Upper lobe of left lung (tissue), 6 donors: ENCODE measurements around the gene BTBD9. TPM values are rescaled to one million over a fixed set of nuclear protein-coding genes. Genes with fewer than 3 reads are reported as not detected.

Experiments used
- ATAC-seq, 2 donors: fragments of 200-7000 bp; cut with Tn5 transposase; one replicate each; pipeline ENCODE4 v1.9.1; 2022; ENCODE audit warnings: mild to moderate bottlenecking in 2 of 2, moderate library complexity in 2 of 2; ENCODE audit not compliant: low FRiP score in 2 of 2
- DNase-seq, 2 donors: peaks; one replicate each; pipeline ENCODE4 v3.0.0-alpha.2; 2019 to 2020
- H3K27ac ChIP-seq, 4 donors: fragments of 200-600 bp; sonication (generic); one replicate each; pipeline ENCODE4 v1.5.1; 2016 to 2019
- H3K27me3 ChIP-seq, 4 donors: fragments of 200-600 bp; sonication (generic); one replicate each; pipeline ENCODE4 v1.5.1; 2017 to 2019
- H3K36me3 ChIP-seq, 4 donors: fragments of 200-600 bp; sonication (generic); one replicate each; pipeline ENCODE4 v1.5.1; 2016 to 2019
- H3K4me1 ChIP-seq, 4 donors: fragments of 200-600 bp; sonication (generic); one replicate each; pipeline ENCODE4 v1.5.1; 2018 to 2019
- H3K4me3 ChIP-seq, 4 donors: fragments of 200-600 bp; sonication (generic); one replicate each; pipeline ENCODE4 v1.5.1; 2017 to 2019; ENCODE audit warnings: mild to moderate bottlenecking in 2 of 4, moderate library complexity in 1 of 4
- H3K9me3 ChIP-seq, 4 donors: fragments of 200-600 bp; sonication (generic); one replicate each; pipeline ENCODE4 v1.5.1; 2018 to 2019
- CTCF ChIP-seq, 6 experiments: fragments of 450-650 bp in 4 of 6; fragments of 200-600 bp in 2 of 6; sonication (generic) in 2 of 6; IDR thresholded peaks; one replicate each; pipeline ENCODE4 v1.5.1; 2016 to 2019; ENCODE audit warnings: antibody characterized with exemption in 6 of 6
- EP300 ChIP-seq, 4 donors: sonication (generic); formaldehyde crosslinking; IDR thresholded peaks; one replicate each; pipeline ENCODE4 v1.5.1; 2017; ENCODE audit warnings: antibody characterized with exemption in 4 of 4, control low read depth in 2 of 4
- POLR2A ChIP-seq, 4 donors: fragments of 450-650 bp; IDR thresholded peaks; one replicate each; pipeline ENCODE4 v1.5.1; 2016 to 2017; ENCODE audit warnings: antibody characterized with exemption in 4 of 4, mild to moderate bottlenecking in 2 of 4
- POLR2AphosphoS5 ChIP-seq, 2 donors: sonication (generic); formaldehyde crosslinking; IDR thresholded peaks; one replicate each; pipeline ENCODE4 v1.5.1; 2017; ENCODE audit warnings: antibody characterized with exemption in 2 of 2
- WGBS, 2 donors: methylation state at CpG; one replicate each; pipeline ENCODE4 v1.1.5; 2017 to 2018; 5-methylcytosine and 5-hydroxymethylcytosine counted together
- total RNA-seq, 6 donors: library from RNA; depleted of rRNA in 4 of 6; stranded (reverse); fragments of >200 nt in 4 of 6; gene quantifications; one replicate each; pipeline versions ENCODE4 v1.1.0 to v1.2.1, GENCODE V29; 2016 to 2021
- donor health status: DM: no; HTN: no; CAD: no; lungs with moderate emphysema.
- donor health status: DM: no; HTN: yes; CAD: no; lungs with severe emphysema.

Gene BTBD9
- total RNA-seq, 6 donors from 2014 or later: 18.2 to 60.8 (median 44.9) TPM

- DNase-seq: no peak
- WGBS, 2 donors: 91% methylated on average over 2 of the region's 2 CpGs
- no peak for TF ChIP-seq CTCF (IDR thresholded peaks at IDR 0.05)
- no peak for TF ChIP-seq EP300 (IDR thresholded peaks at IDR 0.05)
- no peak for TF ChIP-seq POLR2AphosphoS5 (IDR thresholded peaks at IDR 0.05)
- no peak for TF ChIP-seq POLR2A (IDR thresholded peaks at IDR 0.05)
Measured at GRCh38 chr6:38375937-38376336, 263.8 kb downstream of the BTBD9 start.

GRCh38 chr6:38375341-38375740 lies 264.4 kb downstream of the BTBD9 start:
- no peak for ATAC-seq
- whole genome bisulfite sequencing, 2 donors: 100% methylated on average over 1 of the region's 1 CpG
- no peak overlapping the region for H3K27ac ChIP-seq
- no peak for DNase-seq
- H3K36me3 ChIP-seq: no peaks in the 10 kb centered on the region
- no peak for TF ChIP-seq POLR2AphosphoS5 (IDR thresholded peaks at IDR 0.05)
- no peaks in the 10 kb centered on the region for H3K27me3 ChIP-seq
- H3K9me3 ChIP-seq: no peaks in the 10 kb centered on the region
- H3K4me3 ChIP-seq: no peak overlapping the region
- no peaks in the 10 kb centered on the region for H3K4me1 ChIP-seq

More at GRCh38 chr6:38375937-38376336, 263.8 kb downstream of the BTBD9 start:
- Histone ChIP-seq H3K27me3 (no peaks in the 10 kb centered on the region), H3K27ac (no peak overlapping the region), H3K36me3 (no peaks in the 10 kb centered on the region), H3K4me1 (no peaks in the 10 kb centered on the region), H3K9me3 (no peaks in the 10 kb centered on the region), H3K4me3 (no peak overlapping the region)
- no peak for ATAC-seq

GRCh38 chr6:38371881-38372280 lies 267.8 kb downstream of the BTBD9 start:
- no peaks in the 10 kb centered on the region for H3K36me3 ChIP-seq
- H3K4me3 ChIP-seq: no peak overlapping the region
- ATAC-seq (no peak), DNase-seq (no peak)
- no peaks in the 10 kb centered on the region for H3K9me3 ChIP-seq
- no peak overlapping the region for H3K27ac ChIP-seq
- TF ChIP-seq CTCF (IDR thresholded peaks at IDR 0.05) (no peak), POLR2A (IDR thresholded peaks at IDR 0.05) (no peak), POLR2AphosphoS5 (IDR thresholded peaks at IDR 0.05) (no peak), EP300 (IDR thresholded peaks at IDR 0.05) (no peak)
- no peaks in the 10 kb centered on the region for H3K27me3 ChIP-seq
- 92 to 100% methylated on average over 1 of the region's 1 CpG for WGBS, 2 donors
- no peaks in the 10 kb centered on the region for H3K4me1 ChIP-seq

GRCh38 chr6:38370653-38371601 lies 268.8 kb downstream of the BTBD9 start:
- no peaks in the 10 kb centered on the region for H3K27me3 ChIP-seq
- DNase-seq (no peak), ATAC-seq (peak; percentile 26 to 75)
- TF ChIP-seq EP300 (IDR thresholded peaks at IDR 0.05) (no peak), POLR2A (IDR thresholded peaks at IDR 0.05) (no peak)
- H3K27ac ChIP-seq: no peak overlapping the region
- no peak overlapping the region for H3K4me3 ChIP-seq
- 79 to 80% methylated on average over 7 to 8 of the region's 8 CpGs for WGBS, 2 donors
- no peaks in the 10 kb centered on the region for H3K9me3 ChIP-seq
- H3K36me3 ChIP-seq: no peaks in the 10 kb centered on the region
- no peaks in the 10 kb centered on the region for H3K4me1 ChIP-seq

GRCh38 chr6:38367231-38367630 lies 272.5 kb downstream of the BTBD9 start:
- TF ChIP-seq POLR2A (IDR thresholded peaks at IDR 0.05): no peak
- no peak for TF ChIP-seq POLR2AphosphoS5 (IDR thresholded peaks at IDR 0.05)
- no peak for TF ChIP-seq CTCF (IDR thresholded peaks at IDR 0.05)
- no peak for TF ChIP-seq EP300 (IDR thresholded peaks at IDR 0.05)
- no peak overlapping the region for H3K4me3 ChIP-seq
- H3K27me3 ChIP-seq: no peaks in the 10 kb centered on the region
- H3K9me3 ChIP-seq: no peaks in the 10 kb centered on the region
- H3K36me3 ChIP-seq: no peaks in the 10 kb centered on the region
- DNase-seq (no peak), ATAC-seq (no peak)
- H3K27ac ChIP-seq: no peak overlapping the region
- no peaks in the 10 kb centered on the region for H3K4me1 ChIP-seq

GRCh38 chr6:38366234-38366633 lies 273.5 kb downstream of the BTBD9 start:
- Histone ChIP-seq H3K36me3 (no peaks in the 10 kb centered on the region), H3K4me1 (no peaks in the 10 kb centered on the region), H3K27me3 (no peaks in the 10 kb centered on the region), H3K9me3 (no peaks in the 10 kb centered on the region), H3K27ac (no peak overlapping the region), H3K4me3 (no peak overlapping the region)
- DNase-seq (no peak), ATAC-seq (no peak)
- TF ChIP-seq POLR2A (IDR thresholded peaks at IDR 0.05) (no peak), CTCF (IDR thresholded peaks at IDR 0.05) (no peak), EP300 (IDR thresholded peaks at IDR 0.05) (no peak), POLR2AphosphoS5 (IDR thresholded peaks at IDR 0.05) (no peak)
- 75 to 87% methylated on average over 3 of the region's 3 CpGs for WGBS, 2 donors
